ENCODE measurements around the gene POLG. TPM values are rescaled to one million over a fixed set of nuclear protein-coding genes. Genes with fewer than 3 reads are reported as not detected.

The POLG gene
- total RNA-seq, 1 experiment from 2014 or later = 60.3 TPM

DNA sequence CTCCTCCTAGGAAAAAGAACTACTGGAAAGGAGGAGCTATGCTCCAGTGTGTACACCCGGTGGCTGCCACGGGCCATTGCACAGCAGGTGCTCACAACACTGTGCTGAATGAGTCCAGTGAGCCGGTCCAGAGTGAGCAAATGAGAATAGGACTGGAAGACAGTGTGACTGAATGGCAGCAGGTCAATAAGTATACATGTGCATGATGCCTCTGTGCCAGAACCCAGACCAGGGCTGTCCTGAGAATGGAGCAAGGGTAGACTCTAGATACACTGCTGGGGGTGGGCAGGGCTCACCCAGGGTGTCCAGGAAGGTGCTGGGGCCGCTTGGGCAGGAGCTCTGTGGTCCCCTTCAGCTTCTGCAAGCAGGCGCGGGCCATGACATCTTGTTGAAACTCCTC is 8.3 kb downstream of the POLG start:
- no peak overlapping the region for H3K27ac ChIP-seq (ENCODE audit: insufficient read length, low read depth, low read length)
- peaks cover 67 to 97% (median 97%) of the 10 kb centered on the region in 3 experiments; a peak in 6 of 7 replicates for H3K36me3 Mint-ChIP-seq (ENCODE audit: insufficient read depth in 1 of 3, low read depth in 3 of 3)

More for the DNA sequence above, 8.3 kb downstream of the POLG start:
- WGBS (ENCODE audit: extremely low coverage, insufficient read length, low lambda C conversion rate) = no CpG with 5 or more reads among the region's 6 CpGs
- Histone ChIP-seq H3K79me2 (ENCODE audit: insufficient read depth, low read length) (no peaks in the 10 kb centered on the region), H3K23me2 (ENCODE audit: insufficient read length, low read depth, low read length, poor library complexity, severe bottlenecking) (no peaks in the 10 kb centered on the region), H4K5ac (ENCODE audit: insufficient read length, low read depth, low read length) (no peak overlapping the region), H2BK20ac (ENCODE audit: low read depth, low read length, poor library complexity, severe bottlenecking) (no peak overlapping the region), H3K9ac (ENCODE audit: extremely low read depth, insufficient read length, low read length) (no peak overlapping the region), H2BK120ac (ENCODE audit: low read depth, low read length, poor library complexity, severe bottlenecking) (no peak overlapping the region), H3K56ac (ENCODE audit: insufficient read length, low read depth, low read length) (no peak overlapping the region), H3K23ac (ENCODE audit: insufficient read length, low read depth, low read length) (no peak overlapping the region), H2BK12ac (ENCODE audit: insufficient read length, low read depth, low read length) (no peak overlapping the region), H4K20me1 (ENCODE audit: control insufficient read depth, insufficient read depth, insufficient read length) (no peaks in the 10 kb centered on the region), H3K18ac (ENCODE audit: insufficient read length, low read depth, low read length) (no peak overlapping the region), H2AFZ (ENCODE audit: low read length) (no peak overlapping the region), H3K4me2 (ENCODE audit: insufficient read depth, insufficient read length, low read length) (no peak overlapping the region), H2BK15ac (ENCODE audit: low read depth, low read length) (no peak overlapping the region), H3K14ac (ENCODE audit: insufficient read depth, low read length) (no peak overlapping the region), H2AK5ac (ENCODE audit: insufficient read length, low read length) (no peak overlapping the region), H3T11ph (ENCODE audit: low read length) (no peak overlapping the region), H3K4me1 (ENCODE audit: insufficient read depth, low read length) (no peaks in the 10 kb centered on the region), H3K27me3 (ENCODE audit: insufficient read depth, low read length) (no peaks in the 10 kb centered on the region), H4K8ac (replicated peaks; ENCODE audit: insufficient read length, low read depth, low read length) (no peak overlapping the region), H3K4ac (ENCODE audit: low read depth, low read length) (no peak overlapping the region), H3K9me3 (ENCODE audit: control insufficient read depth, low read depth, low read length) (no peaks in the 10 kb centered on the region), H3K79me1 (ENCODE audit: insufficient read depth, low read depth, low read length, poor library complexity, severe bottlenecking) (no peaks in the 10 kb centered on the region), H2BK5ac (ENCODE audit: insufficient read length, low read length) (no peak overlapping the region), H4K91ac (ENCODE audit: insufficient read length, low read depth, low read length) (no peak overlapping the region)
- DNase-seq = no peak
- Mint-ChIP-seq H3K27me3 (ENCODE audit: low read depth) (no peaks in the 10 kb centered on the region), H3K4me3 (no peak overlapping the region), H3K9me3 (no peaks in the 10 kb centered on the region), H3K4me1 (peaks cover 2 to 3% of the 10 kb centered on the region in 2 experiments; a peak in 3 of 4 replicates), H3K27ac (no peak overlapping the region)
- TF ChIP-seq, protein P1, sequence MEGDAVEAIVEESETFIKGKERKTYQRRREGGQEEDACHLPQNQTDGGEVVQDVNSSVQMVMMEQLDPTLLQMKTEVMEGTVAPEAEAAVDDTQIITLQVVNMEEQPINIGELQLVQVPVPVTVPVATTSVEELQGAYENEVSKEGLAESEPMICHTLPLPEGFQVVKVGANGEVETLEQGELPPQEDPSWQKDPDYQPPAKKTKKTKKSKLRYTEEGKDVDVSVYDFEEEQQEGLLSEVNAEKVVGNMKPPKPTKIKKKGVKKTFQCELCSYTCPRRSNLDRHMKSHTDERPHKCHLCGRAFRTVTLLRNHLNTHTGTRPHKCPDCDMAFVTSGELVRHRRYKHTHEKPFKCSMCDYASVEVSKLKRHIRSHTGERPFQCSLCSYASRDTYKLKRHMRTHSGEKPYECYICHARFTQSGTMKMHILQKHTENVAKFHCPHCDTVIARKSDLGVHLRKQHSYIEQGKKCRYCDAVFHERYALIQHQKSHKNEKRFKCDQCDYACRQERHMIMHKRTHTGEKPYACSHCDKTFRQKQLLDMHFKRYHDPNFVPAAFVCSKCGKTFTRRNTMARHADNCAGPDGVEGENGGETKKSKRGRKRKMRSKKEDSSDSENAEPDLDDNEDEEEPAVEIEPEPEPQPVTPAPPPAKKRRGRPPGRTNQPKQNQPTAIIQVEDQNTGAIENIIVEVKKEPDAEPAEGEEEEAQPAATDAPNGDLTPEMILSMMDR (conservative IDR thresholded peaks at IDR 0.05) = no peak
